GM19238 (cell line): Measurements from ENCODE around the gene PCDHGA6.
"Not testable (repeated sequence)": the region's sequence is repeated elsewhere in the genome, so short reads cannot be mapped to it uniquely, and the experiment has no call there.

Experiments
- DNase-seq: peaks from one replicate; pipeline ENCODE4 v3.0.0; 2011; ENCODE audit warnings: low spot score; ENCODE audit not compliant: insufficient read length

Gene PCDHGA6

DNA sequence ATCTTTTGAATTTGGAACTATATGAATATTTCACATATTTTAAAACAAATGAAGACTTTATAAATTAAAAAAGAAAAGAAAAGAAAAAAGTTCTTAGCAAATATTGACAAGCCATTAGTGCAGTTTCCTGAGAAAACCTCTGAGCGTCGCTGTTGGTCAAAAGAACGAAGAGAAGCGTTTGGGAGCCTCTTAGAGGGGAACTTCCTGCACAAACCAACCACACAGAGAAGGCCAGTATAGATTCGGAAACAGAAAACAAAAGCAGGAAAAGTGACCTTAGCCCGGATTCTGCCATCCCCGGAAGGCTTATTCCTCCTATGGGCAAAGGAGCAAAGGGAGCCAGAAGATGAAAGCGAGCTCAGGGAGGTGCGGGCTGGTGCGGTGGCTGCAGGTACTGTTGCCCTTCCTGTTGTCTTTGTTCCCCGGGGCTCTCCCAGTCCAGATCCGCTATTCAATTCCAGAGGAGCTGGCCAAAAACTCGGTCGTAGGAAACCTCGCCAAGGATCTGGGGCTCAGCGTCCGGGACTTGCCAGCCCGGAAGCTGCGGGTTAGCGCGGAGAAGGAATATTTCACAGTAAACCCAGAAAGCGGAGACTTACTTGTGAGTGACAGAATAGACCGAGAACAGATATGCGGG is 13.8 kb upstream of the PCDHGA6 start, which contains the start of gene PCDHGB2:
Gene PCDHGB2 (plus strand): TSS at position 205 of the 637 bp plus-strand sequence. CDS start 142 bp downstream, at position 347.
- DNase-seq: no peak

GRCh38 chr5:141360685-141361084 is 13.0 kb upstream of the PCDHGA6 start:
- no peak for DNase-seq

DNA sequence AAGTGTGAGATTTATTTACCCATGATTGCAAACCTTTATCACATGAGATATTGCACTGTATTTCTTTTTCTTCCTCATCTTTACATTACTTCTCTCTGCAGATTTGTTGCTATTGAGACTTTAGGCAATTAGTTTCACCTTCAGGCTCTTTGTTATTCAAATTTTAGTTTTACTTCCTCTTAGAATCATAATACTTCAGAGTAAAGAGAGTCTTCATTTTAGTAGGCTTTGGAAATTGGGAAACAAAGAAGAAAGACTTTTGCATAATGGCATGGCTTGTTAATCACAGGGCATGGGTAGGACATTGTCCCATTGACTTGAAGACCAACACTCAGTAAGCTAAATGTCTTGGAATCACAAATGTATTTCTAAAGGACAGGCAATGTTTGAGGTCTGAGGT is 11.0 kb upstream of the PCDHGA6 start:
- DNase-seq: no peak

- DNase-seq: no peak
These were observed 9.6 kb upstream of the PCDHGA6 start, which contains the start of gene PCDHGA5 for GRCh38 chr5:141363952-141364660. Gene PCDHGA5 (plus strand): TSS chr5:141364162. CDS start chr5:141364331, 169 bp downstream.

DNA sequence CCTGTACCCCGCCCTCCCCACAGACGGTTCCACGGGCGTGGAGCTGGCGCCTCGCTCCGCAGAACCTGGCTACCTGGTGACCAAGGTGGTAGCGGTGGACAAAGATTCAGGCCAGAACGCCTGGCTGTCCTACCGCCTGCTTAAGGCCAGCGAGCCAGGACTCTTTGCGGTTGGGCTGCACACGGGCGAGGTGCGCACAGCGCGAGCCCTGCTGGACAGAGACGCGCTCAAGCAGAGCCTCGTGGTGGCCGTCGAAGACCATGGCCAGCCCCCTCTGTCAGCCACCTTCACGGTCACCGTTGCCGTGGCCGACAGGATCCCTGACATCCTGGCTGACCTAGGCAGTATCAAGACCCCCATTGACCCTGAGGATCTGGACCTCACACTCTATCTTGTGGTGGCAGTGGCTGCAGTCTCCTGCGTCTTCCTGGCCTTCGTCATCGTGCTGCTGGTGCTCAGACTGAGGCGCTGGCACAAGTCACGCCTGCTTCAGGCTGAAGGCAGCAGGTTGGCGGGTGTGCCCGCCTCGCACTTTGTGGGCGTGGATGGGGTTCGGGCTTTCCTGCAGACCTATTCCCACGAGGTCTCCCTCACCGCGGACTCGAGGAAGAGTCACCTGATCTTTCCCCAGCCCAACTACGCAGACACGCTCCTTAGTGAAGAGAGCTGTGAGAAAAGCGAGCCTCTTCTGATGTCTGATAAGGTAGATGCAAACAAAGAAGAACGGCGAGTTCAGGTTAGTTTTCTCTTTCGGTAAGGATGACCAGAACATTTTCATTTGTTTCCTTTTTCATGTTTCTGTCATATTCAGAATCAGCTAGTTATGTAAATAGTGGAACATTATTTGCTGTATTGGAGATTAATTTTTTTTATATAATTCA is 7.4 kb upstream of the PCDHGA6 start:
- no peak for DNase-seq

DNA sequence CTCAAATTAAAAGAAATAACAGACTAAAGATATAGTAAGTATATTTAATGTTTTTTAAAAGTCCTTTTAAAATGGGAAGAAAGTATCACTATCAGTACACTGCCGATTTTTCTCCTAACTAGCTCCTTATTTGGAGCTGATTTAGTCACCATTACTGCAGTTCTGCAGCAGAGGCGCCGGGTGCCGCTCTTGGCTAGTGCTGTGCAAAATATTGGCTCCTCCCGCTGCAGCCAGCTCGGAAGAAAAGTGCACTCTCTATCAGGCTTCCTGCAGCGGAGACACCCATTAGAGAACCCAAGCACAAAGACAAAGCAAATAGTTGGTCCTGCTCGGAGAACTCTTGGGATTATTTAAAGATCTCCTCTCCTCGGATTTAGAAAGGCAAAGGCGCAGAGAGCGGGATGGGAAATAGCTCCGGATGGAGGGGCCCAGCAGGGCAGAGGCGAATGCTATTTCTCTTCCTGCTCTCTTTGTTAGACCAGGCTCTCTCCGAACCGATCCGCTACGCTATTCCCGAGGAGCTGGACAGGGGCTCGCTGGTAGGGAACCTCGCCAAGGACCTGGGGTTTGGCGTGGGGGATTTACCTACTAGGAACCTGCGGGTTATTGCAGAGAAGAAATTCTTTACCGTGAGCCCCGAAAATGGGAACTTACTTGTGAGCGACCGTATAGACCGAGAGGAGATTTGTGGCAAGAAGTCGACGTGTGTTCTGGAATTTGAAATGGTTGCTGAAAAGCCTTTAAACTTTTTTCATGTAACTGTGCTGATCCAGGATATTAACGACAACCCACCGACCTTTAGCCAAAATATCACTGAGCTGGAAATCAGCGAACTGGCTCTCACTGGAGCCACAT is 3.5 kb upstream of the PCDHGA6 start, which contains the start of gene PCDHGB3:
Gene PCDHGB3 (plus strand): TSS at position 249 of the 855 bp plus-strand sequence. CDS start 153 bp downstream, at position 402.
- DNase-seq: peak; percentile 21

GRCh38 chr5:141371572-141372475 is 1.9 kb upstream of the PCDHGA6 start:
- no peak for DNase-seq

DNA sequence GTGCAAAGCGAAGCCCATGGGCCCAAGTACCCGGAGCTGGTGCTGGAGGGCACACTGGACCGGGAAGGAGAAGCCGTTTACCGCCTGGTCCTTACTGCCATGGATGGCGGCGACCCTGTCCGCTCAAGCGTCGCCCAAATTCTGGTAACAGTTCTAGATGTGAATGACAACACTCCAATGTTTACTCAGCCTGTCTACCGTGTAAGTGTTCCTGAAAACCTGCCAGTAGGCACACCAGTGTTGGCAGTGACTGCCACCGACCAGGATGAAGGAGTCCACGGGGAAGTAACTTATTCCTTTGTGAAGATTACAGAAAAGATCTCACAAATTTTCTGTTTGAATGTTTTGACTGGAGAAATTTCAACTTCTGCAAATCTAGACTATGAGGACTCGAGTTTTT is 936 bp downstream of the PCDHGA6 start:
- no peak for DNase-seq

- not testable (repeated sequence) for DNase-seq
These were observed 1.9 kb downstream of the PCDHGA6 start for GRCh38 chr5:141375444-141376155.

DNA sequence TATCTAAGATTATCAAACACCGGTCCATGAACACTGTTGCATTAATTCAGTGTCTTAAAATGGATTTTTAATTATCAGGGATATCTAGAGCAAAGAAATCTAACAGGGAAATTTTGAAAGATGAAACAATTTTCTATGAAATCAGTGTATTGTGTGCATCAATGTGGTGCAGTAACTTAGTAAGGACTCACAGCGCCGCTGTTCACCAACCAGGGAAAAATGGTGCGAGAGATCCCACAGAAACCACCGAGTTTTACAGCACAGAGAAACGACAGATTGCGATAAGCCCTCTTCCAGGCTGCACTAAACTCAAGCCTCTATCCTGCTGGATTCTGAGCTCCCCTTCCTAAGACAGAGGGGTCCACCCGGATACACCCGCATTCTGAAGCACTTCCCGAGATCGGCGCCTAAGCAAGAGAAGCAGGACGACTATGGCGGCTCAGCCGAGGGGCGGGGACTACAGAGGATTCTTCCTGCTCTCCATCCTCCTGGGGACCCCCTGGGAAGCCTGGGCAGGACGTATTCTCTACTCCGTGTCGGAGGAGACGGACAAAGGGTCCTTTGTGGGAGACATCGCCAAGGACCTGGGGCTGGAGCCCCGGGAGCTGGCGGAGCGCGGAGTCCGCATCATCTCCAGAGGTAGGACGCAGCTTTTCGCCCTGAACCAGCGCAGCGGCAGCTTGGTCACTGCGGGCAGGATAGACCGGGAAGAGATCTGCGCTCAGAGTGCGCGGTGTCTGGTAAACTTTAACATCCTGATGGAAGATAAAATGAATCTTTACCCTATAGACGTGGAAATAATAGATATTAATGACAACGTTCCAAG is 9.0 kb downstream of the PCDHGA6 start, which contains the start of gene PCDHGA7:
Gene PCDHGA7 (plus strand): TSS at position 274 of the 826 bp plus-strand sequence. CDS start 158 bp downstream, at position 432.
- DNase-seq: no peak

DNA sequence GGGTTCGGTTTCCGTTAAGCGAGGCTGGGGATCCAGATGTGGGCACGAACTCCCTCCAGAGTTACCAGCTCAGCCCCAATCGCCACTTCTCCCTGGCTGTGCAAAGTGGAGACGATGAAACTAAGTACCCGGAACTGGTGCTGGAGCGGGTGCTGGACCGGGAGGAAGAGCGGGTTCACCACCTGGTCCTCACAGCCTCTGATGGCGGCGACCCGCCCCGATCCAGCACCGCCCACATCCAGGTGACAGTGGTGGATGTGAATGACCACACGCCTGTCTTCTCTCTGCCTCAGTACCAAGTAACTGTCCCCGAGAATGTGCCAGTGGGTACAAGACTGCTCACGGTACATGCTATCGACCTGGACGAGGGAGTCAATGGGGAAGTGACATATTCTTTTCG is 9.7 kb downstream of the PCDHGA6 start:
- no peak for DNase-seq

GRCh38 chr5:141384471-141385267 is 11.0 kb downstream of the PCDHGA6 start:
- DNase-seq: no peak

DNA sequence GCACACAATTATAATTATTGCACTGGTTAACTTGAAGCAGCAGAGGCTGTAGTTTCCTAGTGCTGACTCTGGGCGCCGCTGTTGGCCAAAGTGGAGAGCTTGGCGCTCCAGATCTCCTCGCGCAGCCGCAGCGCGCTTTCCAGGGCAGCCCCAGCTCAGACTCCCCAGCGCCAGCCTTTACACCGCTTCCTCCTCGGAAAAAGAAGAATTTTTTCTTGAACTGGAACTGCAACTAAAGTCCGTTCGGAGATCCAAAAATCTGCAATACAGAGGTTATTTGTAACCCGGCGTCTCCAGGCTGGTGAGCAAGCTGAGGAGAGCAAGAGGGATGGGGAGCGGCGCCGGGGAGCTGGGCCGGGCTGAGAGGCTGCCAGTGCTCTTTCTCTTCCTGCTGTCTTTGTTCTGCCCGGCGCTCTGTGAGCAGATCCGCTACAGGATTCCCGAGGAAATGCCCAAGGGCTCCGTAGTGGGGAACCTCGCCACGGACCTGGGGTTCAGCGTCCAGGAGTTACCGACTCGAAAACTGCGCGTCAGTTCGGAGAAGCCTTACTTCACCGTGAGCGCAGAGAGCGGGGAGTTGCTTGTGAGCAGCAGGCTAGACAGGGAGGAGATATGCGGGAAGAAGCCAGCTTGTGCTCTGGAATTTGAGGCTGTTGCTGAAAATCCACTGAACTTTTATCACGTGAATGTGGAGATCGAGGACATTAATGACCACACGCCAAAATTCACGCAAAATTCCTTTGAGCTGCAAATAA is 14.0 kb downstream of the PCDHGA6 start, which contains the start of gene PCDHGB4:
Gene PCDHGB4 (plus strand): TSS at position 142 of the 755 bp plus-strand sequence. CDS start 187 bp downstream, at position 329.
- DNase-seq: not testable (repeated sequence)

GRCh38 chr5:141388661-141389060 is 15.0 kb downstream of the PCDHGA6 start:
- DNase-seq: no peak

GRCh38 chr5:141389153-141390042 is 15.7 kb downstream of the PCDHGA6 start:
- no peak for DNase-seq
